NCI-H1092 treated with DMSO at 0.1 percent for 48 hours (cell line): ENCODE measurements around the gene FRMD5.
"Not testable (repeated sequence)": the region's sequence is repeated elsewhere in the genome, so short reads cannot be mapped to it uniquely, and the experiment has no call there.

Experiments
- DNase-seq: peaks from one replicate; lab custom pipeline; 2025; lab: John Stamatoyannopoulos, UW

Gene FRMD5

DNA sequence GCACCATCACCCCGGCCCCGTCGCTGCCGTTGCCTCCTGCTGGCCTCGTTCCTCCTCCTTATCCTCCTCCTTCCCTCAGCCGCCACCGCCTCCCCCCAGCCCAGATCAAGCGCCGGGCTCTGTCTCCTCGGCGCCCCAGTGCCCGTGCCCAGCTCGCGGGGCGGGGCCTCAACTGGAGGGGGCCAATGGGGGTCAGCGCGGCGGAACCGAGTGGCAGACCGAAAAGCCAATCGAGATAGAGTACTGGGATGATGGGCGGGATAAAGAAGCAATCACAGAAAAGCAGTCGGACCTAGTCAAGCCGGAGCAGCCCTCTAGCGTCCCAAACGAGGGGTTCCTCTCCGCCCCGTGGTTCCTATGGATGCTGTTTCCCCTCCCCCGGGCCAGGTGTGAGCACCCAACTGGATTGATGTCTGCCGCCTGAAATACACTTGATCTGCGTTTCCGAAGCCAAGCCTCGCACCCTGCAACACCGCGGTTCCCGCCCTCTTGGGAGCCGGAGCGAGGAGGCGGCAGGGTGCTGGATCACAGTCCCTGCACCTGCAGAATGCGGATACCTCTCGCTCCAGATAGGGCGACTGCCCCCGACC is at the start of gene FRMD5:
TSS of gene FRMD5 (minus strand) at position 121 of the 590 bp plus-strand sequence.
- peak; percentile 95 for DNase-seq

DNA sequence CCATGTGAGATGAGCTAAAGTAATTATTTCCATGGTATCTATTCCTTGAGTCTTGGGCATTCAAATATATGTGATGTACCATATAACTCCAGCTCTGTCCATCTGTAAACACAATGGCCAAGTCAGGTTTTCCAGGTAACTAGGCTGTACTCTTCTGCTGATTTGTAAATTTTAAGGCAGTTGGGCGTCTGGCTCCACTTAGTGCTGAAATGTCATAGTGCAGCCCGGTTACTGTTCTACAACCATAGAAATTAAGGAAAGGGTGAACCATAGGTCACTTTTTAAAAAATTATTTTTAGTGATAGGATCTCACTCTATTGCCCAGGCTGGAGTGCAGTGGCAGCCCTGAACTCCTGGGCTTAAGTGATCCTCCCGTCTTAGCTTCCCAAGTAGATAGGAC is 48.8 kb upstream of the FRMD5 start:
- DNase-seq, result no peak

DNA sequence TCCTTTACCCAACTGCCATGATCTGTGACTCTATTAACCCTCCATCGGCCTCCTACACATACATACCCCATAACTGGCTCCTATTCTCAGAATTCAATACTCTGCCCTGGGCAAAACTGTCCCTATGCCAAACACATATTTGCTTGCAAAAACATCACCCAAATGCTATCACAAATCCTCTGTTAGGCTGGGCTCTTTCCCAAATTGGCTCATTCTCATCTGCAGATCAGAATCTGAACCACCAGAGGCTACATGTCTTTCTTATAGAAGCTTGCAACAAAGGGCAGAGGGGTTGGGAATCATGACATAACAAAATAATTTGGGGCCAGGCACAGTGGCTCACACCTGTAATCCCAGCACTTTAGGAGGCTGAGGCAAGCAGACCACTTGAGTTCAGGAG is 48.1 kb upstream of the FRMD5 start:
- DNase-seq, result no peak

DNA sequence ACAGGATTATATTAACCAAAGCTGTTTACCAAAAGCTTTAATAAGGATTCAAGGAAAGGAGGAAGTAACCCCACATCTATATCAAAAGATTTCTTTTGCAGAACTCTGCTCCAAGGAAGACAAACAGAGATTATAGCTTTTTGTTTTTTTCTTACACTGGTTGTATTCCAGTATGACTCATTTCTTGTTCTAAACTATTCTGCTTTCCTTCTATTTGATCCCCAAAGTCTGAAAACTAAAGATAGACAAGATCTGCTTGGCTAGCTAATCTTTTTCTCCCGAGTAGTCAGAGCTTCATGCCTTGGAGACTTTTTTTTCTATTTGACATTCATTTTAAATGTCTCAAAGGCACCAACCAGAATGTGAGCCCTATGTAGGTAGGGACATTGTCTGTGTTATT is 36.8 kb upstream of the FRMD5 start:
- DNase-seq, result no peak

DNA sequence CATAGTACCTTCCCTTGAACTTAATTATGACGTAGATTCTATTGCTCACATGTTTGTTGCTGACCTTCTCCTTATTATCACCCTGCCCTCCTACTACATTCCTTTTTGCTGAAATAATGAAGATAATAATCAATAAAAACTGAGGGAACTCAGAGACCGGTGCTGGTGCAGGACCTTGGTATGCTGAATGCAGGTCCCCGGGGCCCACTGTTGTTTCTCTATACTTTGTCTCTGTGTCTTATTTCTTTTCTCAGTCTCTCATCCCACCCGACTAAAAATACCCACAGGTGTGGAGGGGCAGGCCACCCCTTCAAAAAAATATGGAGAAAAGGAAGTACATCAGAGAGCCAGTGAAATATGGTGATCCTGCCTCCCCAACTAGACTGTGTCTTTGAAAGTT is 34.2 kb upstream of the FRMD5 start:
- DNase-seq, result not testable (repeated sequence)

- no peak for DNase-seq
These were observed 32.5 kb upstream of the FRMD5 start for GRCh38 chr15:44227584-44227983.

GRCh38 chr15:44227001-44227400 is 31.9 kb upstream of the FRMD5 start:
- not testable (repeated sequence) for DNase-seq

DNA sequence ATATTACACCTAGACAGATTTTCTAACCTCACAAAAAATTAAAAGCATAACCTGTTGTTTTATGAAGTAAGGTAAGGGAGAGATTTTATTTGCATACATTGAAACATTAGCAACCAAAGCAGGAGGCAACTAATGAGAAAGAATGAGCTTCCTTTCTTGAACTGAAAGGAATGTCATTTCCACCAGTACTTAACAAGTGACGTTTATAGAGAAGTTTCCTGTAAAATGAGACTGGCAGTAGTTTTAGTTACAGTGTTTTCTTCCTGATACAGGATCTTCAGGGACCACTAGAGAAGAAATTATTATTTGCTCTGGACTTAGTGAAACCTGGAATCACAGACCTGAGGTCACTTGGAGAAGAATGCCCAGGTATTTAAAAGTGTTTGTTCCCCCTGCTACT is 27.4 kb upstream of the FRMD5 start:
- DNase-seq, result no peak

- DNase-seq, result no peak
These were observed 24.0 kb upstream of the FRMD5 start for GRCh38 chr15:44219073-44219472.

DNA sequence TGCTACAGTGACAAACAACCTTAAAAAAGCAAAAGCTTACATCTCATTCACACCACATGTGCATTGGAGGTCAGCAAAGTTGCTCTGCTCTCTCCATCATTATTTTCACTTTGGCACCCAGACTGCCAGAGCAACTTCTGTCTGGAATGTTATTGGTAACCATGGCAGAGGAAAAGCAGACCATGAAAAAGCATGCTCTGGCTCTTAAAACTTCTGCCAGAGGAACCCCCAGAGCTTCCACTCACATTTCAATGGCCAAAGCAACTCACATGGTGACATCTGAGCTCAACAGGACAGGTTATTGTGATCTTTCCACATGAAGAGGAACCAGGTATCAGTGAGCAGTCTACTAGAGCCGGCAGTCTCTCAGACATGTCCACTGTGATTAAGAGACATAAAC is 21.9 kb upstream of the FRMD5 start:
- DNase-seq, result no peak

- no peak for DNase-seq
These were observed 20.5 kb upstream of the FRMD5 start for GRCh38 chr15:44215594-44215993.

- no peak for DNase-seq
These were observed 13.9 kb upstream of the FRMD5 start for GRCh38 chr15:44208956-44209355.

GRCh38 chr15:44207643-44208042 is 12.6 kb upstream of the FRMD5 start:
- no peak for DNase-seq

- no peak for DNase-seq
These were observed 4.3 kb upstream of the FRMD5 start for GRCh38 chr15:44199393-44199792.

DNA sequence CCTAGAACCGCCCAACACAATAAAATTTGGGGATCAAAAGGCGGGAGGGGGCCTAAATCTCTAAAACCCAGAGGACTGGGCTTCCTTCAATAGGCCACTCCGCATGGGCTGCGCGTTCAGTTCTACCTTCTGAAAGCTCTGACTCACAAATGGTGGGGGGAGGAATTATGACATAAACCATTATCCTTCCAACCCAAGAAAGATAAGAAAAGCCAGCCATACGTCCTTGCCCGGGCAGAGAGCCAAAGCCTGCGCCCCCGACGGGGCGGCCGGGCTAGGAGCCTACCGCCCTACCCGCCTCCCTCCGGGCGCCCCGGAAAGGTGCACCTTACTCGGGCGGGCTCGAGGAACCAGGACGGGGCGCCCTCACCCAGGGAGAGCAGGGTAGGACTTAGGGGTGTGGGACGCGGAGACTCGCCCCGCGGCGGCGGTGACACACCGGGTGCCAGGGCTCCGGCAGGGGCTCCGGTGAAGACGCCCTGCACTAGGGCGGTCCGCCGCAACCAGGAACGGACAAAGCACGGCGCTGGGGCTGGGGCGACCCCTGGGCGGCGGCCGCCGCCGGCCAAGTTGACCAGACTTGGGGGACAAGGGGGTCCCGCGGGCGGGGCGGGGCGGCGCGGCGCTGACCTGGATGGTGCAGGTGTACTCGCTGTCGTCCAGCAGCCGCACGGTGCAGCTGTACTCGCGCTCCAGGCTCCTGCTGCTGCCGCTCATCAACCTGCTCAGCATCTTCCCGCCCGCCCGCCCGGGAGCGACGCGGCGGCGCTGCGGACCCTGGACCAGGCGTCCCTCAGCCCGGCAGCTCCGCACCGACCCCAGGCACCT is 534 bp downstream of the FRMD5 start:
- peak; percentile 37 for DNase-seq

GRCh38 chr15:44193651-44194322 is 1.3 kb downstream of the FRMD5 start:
- DNase-seq, result peak; percentile 53

- DNase-seq, result no peak
These were observed 6.3 kb downstream of the FRMD5 start for GRCh38 chr15:44188795-44189194.

DNA sequence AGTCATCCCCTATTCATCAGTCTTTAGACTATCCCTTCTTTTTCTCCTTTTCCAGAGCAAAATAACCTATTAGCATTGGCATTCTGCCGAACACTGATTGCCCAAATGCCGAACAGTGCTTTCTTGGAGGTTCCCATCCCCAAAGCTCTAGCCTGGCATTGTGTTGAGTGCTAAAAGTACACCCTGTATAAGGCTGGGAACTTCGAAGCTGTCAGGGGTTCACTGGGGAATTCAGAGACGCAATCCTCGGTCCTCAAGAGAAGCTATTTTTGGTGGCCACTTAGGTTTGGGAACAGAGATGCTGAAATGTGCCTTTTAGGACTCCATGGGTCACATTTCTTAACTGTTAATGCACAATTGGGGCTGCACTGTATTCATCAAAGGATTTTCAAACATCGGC is 8.4 kb downstream of the FRMD5 start:
- no peak for DNase-seq

GRCh38 chr15:44183363-44183762 is 11.7 kb downstream of the FRMD5 start:
- no peak for DNase-seq

GRCh38 chr15:44181410-44181809 is 13.7 kb downstream of the FRMD5 start:
- DNase-seq, result no peak

DNA sequence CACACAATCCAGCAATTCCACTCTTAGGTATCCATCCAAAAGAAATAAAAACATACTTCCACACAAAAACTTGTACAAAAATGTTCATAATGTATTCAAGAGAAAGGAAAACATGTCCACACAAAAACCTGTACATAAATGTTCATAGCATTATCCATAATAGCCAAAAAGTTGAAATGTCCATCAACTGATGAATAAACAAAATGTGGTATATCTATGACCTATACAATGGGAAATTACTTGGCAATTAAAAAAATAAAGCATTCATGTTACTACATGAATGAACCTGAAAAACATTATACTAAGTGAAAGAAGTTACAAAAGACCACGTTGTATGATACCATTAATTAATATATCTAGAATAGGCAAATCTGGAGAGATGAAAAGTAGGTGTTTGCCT is 17.9 kb downstream of the FRMD5 start:
- no peak for DNase-seq

DNA sequence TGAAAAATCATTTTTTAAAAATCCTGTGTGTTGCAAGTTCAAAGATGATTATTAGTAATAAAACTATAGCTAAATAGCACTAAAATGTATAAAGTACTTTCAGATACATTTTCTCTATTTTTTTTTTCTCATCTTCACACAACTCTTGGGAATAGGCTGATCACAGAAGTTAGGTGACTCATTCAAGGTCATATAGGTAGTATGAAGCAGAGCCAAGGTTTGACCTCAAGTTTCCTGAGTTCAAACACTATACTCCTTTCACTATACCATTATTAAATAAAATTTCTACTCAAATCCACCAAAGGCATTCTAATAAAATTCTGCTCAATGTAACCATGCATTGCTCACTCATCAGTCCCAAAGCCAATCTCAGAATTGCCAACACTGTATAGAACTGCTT is 21.3 kb downstream of the FRMD5 start:
- DNase-seq, result no peak

DNA sequence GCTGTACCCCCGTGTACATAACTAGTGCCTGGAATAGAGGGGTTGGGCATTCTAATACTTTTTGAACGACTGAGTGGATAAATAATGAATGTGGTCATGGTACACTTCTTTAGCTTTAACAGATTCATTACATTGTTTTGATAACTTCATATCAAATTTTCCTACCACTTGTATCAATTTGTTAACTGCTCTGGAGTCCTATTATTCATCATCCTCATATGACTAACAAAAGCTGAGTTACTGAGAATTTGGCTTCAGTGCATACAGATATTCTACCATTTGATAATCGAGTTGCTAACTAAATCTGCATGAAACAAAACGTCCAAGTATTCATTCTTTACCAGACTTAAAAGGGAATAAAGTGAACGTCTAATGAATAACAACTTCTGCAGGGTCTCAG is 31.7 kb downstream of the FRMD5 start:
- no peak for DNase-seq
